Uterus (tissue), 4 donors: Measurements from ENCODE around the gene CDK5RAP3. TPM values are rescaled to one million over a fixed set of nuclear protein-coding genes. Genes with fewer than 3 reads are reported as not detected.

Source experiments
- DNase-seq, 2 donors: peaks; one replicate each; pipeline ENCODE4 v3.0.0-alpha.2; 2019 to 2020
- H3K27ac ChIP-seq, 2 donors: fragments of 200-600 bp; sonication (generic); 1 replicate in 1 of 2; 2 replicates in 1 of 2; pipeline ENCODE4 v1.5.1; 2016 to 2018
- H3K27me3 ChIP-seq, 2 donors: fragments of 200-600 bp; sonication (generic); one replicate each; pipeline ENCODE4 v1.5.1; 2018 to 2019; ENCODE audit warnings: control low read depth in 1 of 2
- H3K36me3 ChIP-seq, 2 donors: fragments of 200-600 bp; sonication (generic); one replicate each; pipeline ENCODE4 v1.5.1; 2019; ENCODE audit warnings: control low read depth in 1 of 2
- H3K4me1 ChIP-seq, 2 donors: fragments of 200-600 bp; sonication (generic); one replicate each; pipeline ENCODE4 v1.5.1; 2018 to 2019; ENCODE audit warnings: control low read depth in 1 of 2
- H3K4me3 ChIP-seq, 2 donors: fragments of 200-600 bp; sonication (generic); 1 replicate in 1 of 2; 2 replicates in 1 of 2; pipeline ENCODE4 v1.5.1; 2018 to 2019; ENCODE audit warnings: mild to moderate bottlenecking in 1 of 2
- H3K9me3 ChIP-seq, 2 donors: fragments of 200-600 bp; sonication (generic); one replicate each; pipeline ENCODE4 v1.5.1; 2019; ENCODE audit warnings: control low read depth in 1 of 2
- CTCF ChIP-seq, 4 experiments: fragments of 200-600 bp in 2 of 4; fragments of 450-650 bp in 2 of 4; sonication (generic) in 2 of 4; IDR thresholded peaks; one replicate each; pipeline ENCODE4 v1.5.1; 2016 to 2019; ENCODE audit warnings: antibody characterized with exemption in 4 of 4, mild to moderate bottlenecking in 2 of 4, moderate library complexity in 1 of 4
- POLR2A ChIP-seq, 2 donors: fragments of 450-650 bp; IDR thresholded peaks; one replicate each; pipeline ENCODE4 v1.6.1; 2016; ENCODE audit warnings: antibody characterized with exemption in 2 of 2, mild to moderate bottlenecking in 1 of 2, moderate library complexity in 1 of 2
- intact Hi-C: fragments of 100-400 bp; cut with DNase I; formaldehyde crosslinking; loops from one replicate; pipeline ENCODE4 v1.15.1; 2023; ENCODE audit warnings: low total_unique reads
- total RNA-seq, 4 donors: library from RNA; depleted of rRNA in 3 of 4; stranded (reverse); fragments of >200 nt in 3 of 4; gene quantifications; one replicate each; pipeline versions ENCODE4 v1.1.0 to v1.2.4, GENCODE V29; 2014 to 2023
- donor health status: DM: yes; HTN: yes; CAD: no.

The CDK5RAP3 gene
- total RNA-seq, 4 donors from 2014 or later = 118 to 180 (median 146) TPM

- no peaks in the 10 kb centered on the region for H3K4me1 ChIP-seq
- H3K4me3 ChIP-seq = no peak overlapping the region
- no peak for DNase-seq
- TF ChIP-seq POLR2A (IDR thresholded peaks at IDR 0.05) (no peak), CTCF (IDR thresholded peaks at IDR 0.05) (no peak)
- intact Hi-C loops = no loop called here
- no peaks in the 10 kb centered on the region for H3K36me3 ChIP-seq
- no peaks in the 10 kb centered on the region for H3K9me3 ChIP-seq
- H3K27ac ChIP-seq = no peak overlapping the region
- H3K27me3 ChIP-seq = no peaks in the 10 kb centered on the region
Observed at GRCh38 chr17:47995241-47995935, 24.5 kb downstream of the CDK5RAP3 start.

DNA sequence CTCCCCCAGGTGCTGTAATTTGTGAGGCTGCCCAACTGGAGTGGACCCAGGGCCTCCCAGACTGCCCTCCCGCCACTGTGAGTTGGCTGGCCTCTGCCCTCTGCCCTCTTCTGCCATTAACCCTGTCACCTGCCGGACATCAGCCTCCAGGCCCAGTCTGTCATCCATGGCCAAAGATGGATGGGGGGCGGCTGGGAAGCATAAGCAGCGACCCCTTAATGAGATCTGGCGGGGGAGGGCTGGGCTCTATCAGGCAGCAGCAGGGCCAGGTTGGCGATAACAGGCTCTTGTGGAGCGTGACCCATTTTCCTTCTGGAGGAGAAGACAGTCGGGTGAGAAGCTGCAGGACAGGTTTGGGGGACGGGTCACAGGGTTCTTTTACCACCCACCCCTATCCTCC is 25.3 kb downstream of the CDK5RAP3 start:
- no peaks in the 10 kb centered on the region for H3K9me3 ChIP-seq
- no peaks in the 10 kb centered on the region for H3K36me3 ChIP-seq
- TF ChIP-seq CTCF (IDR thresholded peaks at IDR 0.05) = no peak
- TF ChIP-seq POLR2A (IDR thresholded peaks at IDR 0.05) = no peak
- no peak overlapping the region for H3K4me3 ChIP-seq
- intact Hi-C loops = no loop called here
- no peak for DNase-seq
- H3K27me3 ChIP-seq = no peaks in the 10 kb centered on the region
- H3K27ac ChIP-seq = no peak overlapping the region
- H3K4me1 ChIP-seq = no peaks in the 10 kb centered on the region

- DNase-seq = no peak
- H3K4me1 ChIP-seq = no peaks in the 10 kb centered on the region
- TF ChIP-seq CTCF (IDR thresholded peaks at IDR 0.05) = no peak
- TF ChIP-seq POLR2A (IDR thresholded peaks at IDR 0.05) = no peak
- H3K4me3 ChIP-seq = no peak overlapping the region
- H3K36me3 ChIP-seq = no peaks in the 10 kb centered on the region
- H3K27me3 ChIP-seq = no peaks in the 10 kb centered on the region
- intact Hi-C loops = no loop called here
- H3K9me3 ChIP-seq = no peaks in the 10 kb centered on the region
- no peak overlapping the region for H3K27ac ChIP-seq
Observed at GRCh38 chr17:47997586-47997985, 26.7 kb downstream of the CDK5RAP3 start.

GRCh38 chr17:47998044-47998443 is 27.1 kb downstream of the CDK5RAP3 start:
- DNase-seq = no peak
- no peaks in the 10 kb centered on the region for H3K36me3 ChIP-seq
- intact Hi-C loops = no loop called here
- no peaks in the 10 kb centered on the region for H3K9me3 ChIP-seq
- H3K4me1 ChIP-seq = no peaks in the 10 kb centered on the region
- TF ChIP-seq POLR2A (IDR thresholded peaks at IDR 0.05) (no peak), CTCF (IDR thresholded peaks at IDR 0.05) (no peak)
- no peak overlapping the region for H3K27ac ChIP-seq
- no peak overlapping the region for H3K4me3 ChIP-seq
- no peaks in the 10 kb centered on the region for H3K27me3 ChIP-seq

DNA sequence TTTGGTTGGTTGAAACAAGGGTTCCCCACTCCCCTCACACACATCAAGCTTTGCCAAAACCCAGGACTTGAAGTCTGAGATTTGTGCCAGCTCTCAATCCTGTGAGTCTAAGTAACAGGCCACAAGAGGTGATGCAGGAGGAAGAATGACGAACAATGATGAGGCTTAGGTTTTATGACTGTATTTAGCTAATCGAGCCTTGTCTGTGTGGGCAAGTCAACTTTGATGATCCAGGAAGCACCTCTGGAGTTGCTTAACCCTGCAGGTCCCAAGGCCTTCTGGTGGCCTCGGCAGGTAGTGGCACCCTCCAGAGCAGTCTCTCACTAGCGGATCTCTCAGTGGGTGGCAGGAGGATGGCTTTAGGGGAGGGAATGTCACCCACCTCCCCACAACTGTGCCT is 28.7 kb downstream of the CDK5RAP3 start:
- no peaks in the 10 kb centered on the region for H3K9me3 ChIP-seq
- DNase-seq = no peak
- no peak overlapping the region for H3K4me3 ChIP-seq
- intact Hi-C loops = no loop called here
- H3K27ac ChIP-seq = no peak overlapping the region
- H3K27me3 ChIP-seq = no peaks in the 10 kb centered on the region
- H3K4me1 ChIP-seq = no peaks in the 10 kb centered on the region
- H3K36me3 ChIP-seq = no peaks in the 10 kb centered on the region
- TF ChIP-seq CTCF (IDR thresholded peaks at IDR 0.05) (no peak), POLR2A (IDR thresholded peaks at IDR 0.05) (no peak)
